Ascending aorta (tissue), 2 donors: ENCODE measurements around the gene DUSP1. TPM values are rescaled to one million over a fixed set of nuclear protein-coding genes. Genes with fewer than 3 reads are reported as not detected.
"Not testable (repeated sequence)": the region's sequence is repeated elsewhere in the genome, so short reads cannot be mapped to it uniquely, and the experiment has no call there.

Experiments used
- DNase-seq, 2 donors: peaks; one replicate each; pipeline ENCODE4 v3.0.0-alpha.2; 2019; ENCODE audit warnings: low spot score in 2 of 2
- H3K27ac ChIP-seq, 2 donors: fragments of 200-600 bp; sonication (generic); one replicate each; pipeline ENCODE4 v1.5.1; 2016 to 2017; ENCODE audit warnings: mild to moderate bottlenecking in 1 of 2
- H3K27me3 ChIP-seq: fragments of 200-600 bp; sonication (generic); one replicate; pipeline ENCODE4 v1.5.1; 2017
- H3K36me3 ChIP-seq, 2 donors: fragments of 200-600 bp; sonication (generic); one replicate each; pipeline ENCODE4 v1.5.1; 2016
- H3K4me1 ChIP-seq, 2 donors: fragments of 200-600 bp; sonication (generic); one replicate each; pipeline ENCODE4 v1.5.1; 2016 to 2017; ENCODE audit warnings: mild to moderate bottlenecking in 1 of 2
- H3K4me3 ChIP-seq, 2 donors: fragments of 200-600 bp; sonication (generic); one replicate each; pipeline ENCODE4 v1.5.1; 2016 to 2017; ENCODE audit warnings: mild to moderate bottlenecking in 1 of 2
- H3K9me3 ChIP-seq, 2 donors: fragments of 200-600 bp; sonication (generic); one replicate each; pipeline ENCODE4 v1.5.1; 2016
- CTCF ChIP-seq, 3 experiments: fragments of 200-600 bp in 2 of 3; fragments of 450-650 bp in 1 of 3; sonication (generic) in 2 of 3; IDR thresholded peaks; one replicate each; pipeline ENCODE4 v1.5.1; 2016 to 2019; ENCODE audit warnings: antibody characterized with exemption in 3 of 3, mild to moderate bottlenecking in 1 of 3, moderate library complexity in 1 of 3
- intact Hi-C: fragments of 100-400 bp; cut with DNase I; formaldehyde crosslinking; loops from one replicate; pipeline ENCODE4 v1.15.1; 2023
- total RNA-seq: library from RNA; depleted of rRNA; stranded (reverse); fragments of >200 nt; gene quantifications from one replicate; pipeline ENCODE4 v1.1.0, GENCODE V29; 2016

DUSP1 gene
- total RNA-seq, 1 donor from 2014 or later: 3,919 TPM

- DNase-seq: peak in 1 of 2 donors; percentile 46
- H3K27me3 ChIP-seq: no peaks in the 10 kb centered on the region
- H3K36me3 ChIP-seq: no peaks in the 10 kb centered on the region
- H3K9me3 ChIP-seq: no peaks in the 10 kb centered on the region
- no peak for TF ChIP-seq CTCF (IDR thresholded peaks at IDR 0.05)
- H3K4me3 ChIP-seq: no peak overlapping the region
- H3K27ac ChIP-seq: no peak overlapping the region
- intact Hi-C loops: no loop called here
- peaks cover 18 to 41% of the 10 kb centered on the region in 2 donors for H3K4me1 ChIP-seq
These were observed 15.9 kb upstream of the DUSP1 start for GRCh38 chr5:172786736-172787462.

- H3K9me3 ChIP-seq: no peaks in the 10 kb centered on the region
- no peak for DNase-seq
- TF ChIP-seq CTCF (IDR thresholded peaks at IDR 0.05): no peak
- no peaks in the 10 kb centered on the region for H3K27me3 ChIP-seq
- intact Hi-C loops: no loop called here
- H3K4me1 ChIP-seq: peaks cover 14 to 27% of the 10 kb centered on the region in 2 donors
- H3K27ac ChIP-seq: no peak overlapping the region
- no peaks in the 10 kb centered on the region for H3K36me3 ChIP-seq
- H3K4me3 ChIP-seq: no peak overlapping the region
These were observed 14.6 kb upstream of the DUSP1 start for GRCh38 chr5:172785429-172786088.

- H3K36me3 ChIP-seq, intact Hi-C loops, H3K27me3 ChIP-seq, H3K4me3 ChIP-seq, H3K27ac ChIP-seq, H3K9me3 ChIP-seq: not testable (repeated sequence)
- H3K4me1 ChIP-seq: peaks cover 4 to 14% of the 10 kb centered on the region in 2 donors
- peak in 1 of 2 donors; percentile 33 for DNase-seq
These were observed 13.2 kb upstream of the DUSP1 start for GRCh38 chr5:172784162-172784561.

GRCh38 chr5:172783319-172783718, 12.3 kb upstream of the DUSP1 start:
- H3K4me1 ChIP-seq, H3K27me3 ChIP-seq, H3K4me3 ChIP-seq, H3K36me3 ChIP-seq, H3K27ac ChIP-seq, intact Hi-C loops, H3K9me3 ChIP-seq: not testable (repeated sequence)
- peak in 1 of 2 donors; percentile 24 for DNase-seq

GRCh38 chr5:172782169-172783039, 11.4 kb upstream of the DUSP1 start:
- H3K27me3 ChIP-seq: no peaks in the 10 kb centered on the region
- peak in 1 of 2 donors; percentile 8 for DNase-seq
- intact Hi-C loops: no loop called here
- H3K9me3 ChIP-seq: no peaks in the 10 kb centered on the region
- H3K27ac ChIP-seq: no peak overlapping the region
- no peaks in the 10 kb centered on the region for H3K36me3 ChIP-seq
- peaks cover 0 to 10% of the 10 kb centered on the region in 2 donors for H3K4me1 ChIP-seq
- no peak for TF ChIP-seq CTCF (IDR thresholded peaks at IDR 0.05)
- H3K4me3 ChIP-seq: no peak overlapping the region

GRCh38 chr5:172779691-172780341, 8.8 kb upstream of the DUSP1 start:
- Histone ChIP-seq H3K36me3 (no peaks in the 10 kb centered on the region), H3K9me3 (no peaks in the 10 kb centered on the region), H3K27ac (no peak overlapping the region), H3K27me3 (no peaks in the 10 kb centered on the region), H3K4me3 (no peak overlapping the region), H3K4me1 (peaks cover under 1 to 24% of the 10 kb centered on the region in 2 donors)
- intact Hi-C loops: no loop called here
- DNase-seq: no peak
- TF ChIP-seq CTCF (IDR thresholded peaks at IDR 0.05): no peak
